ENCODE data around the gene CHCHD6.

CHCHD6 gene

GRCh38 chr3:126990024-126990700 is 286.1 kb downstream of the CHCHD6 start:
- no peaks in the 10 kb centered on the region for H3K36me3 Mint-ChIP-seq
- no peak overlapping the region for H3K4me3 Mint-ChIP-seq
- no peaks in the 10 kb centered on the region for H3K4me1 Mint-ChIP-seq
- H3K27me3 Mint-ChIP-seq: no peaks in the 10 kb centered on the region
- H3K27ac Mint-ChIP-seq: no peak overlapping the region
- no peaks in the 10 kb centered on the region for H3K9me3 Mint-ChIP-seq

- Mint-ChIP-seq H3K36me3 (no peaks in the 10 kb centered on the region), H3K9me3 (no peaks in the 10 kb centered on the region), H3K27me3 (no peaks in the 10 kb centered on the region), H3K27ac (no peak overlapping the region), H3K4me1 (no peaks in the 10 kb centered on the region), H3K4me3 (no peak overlapping the region)
Measured at GRCh38 chr3:126990890-126991289, 286.9 kb downstream of the CHCHD6 start.

DNA sequence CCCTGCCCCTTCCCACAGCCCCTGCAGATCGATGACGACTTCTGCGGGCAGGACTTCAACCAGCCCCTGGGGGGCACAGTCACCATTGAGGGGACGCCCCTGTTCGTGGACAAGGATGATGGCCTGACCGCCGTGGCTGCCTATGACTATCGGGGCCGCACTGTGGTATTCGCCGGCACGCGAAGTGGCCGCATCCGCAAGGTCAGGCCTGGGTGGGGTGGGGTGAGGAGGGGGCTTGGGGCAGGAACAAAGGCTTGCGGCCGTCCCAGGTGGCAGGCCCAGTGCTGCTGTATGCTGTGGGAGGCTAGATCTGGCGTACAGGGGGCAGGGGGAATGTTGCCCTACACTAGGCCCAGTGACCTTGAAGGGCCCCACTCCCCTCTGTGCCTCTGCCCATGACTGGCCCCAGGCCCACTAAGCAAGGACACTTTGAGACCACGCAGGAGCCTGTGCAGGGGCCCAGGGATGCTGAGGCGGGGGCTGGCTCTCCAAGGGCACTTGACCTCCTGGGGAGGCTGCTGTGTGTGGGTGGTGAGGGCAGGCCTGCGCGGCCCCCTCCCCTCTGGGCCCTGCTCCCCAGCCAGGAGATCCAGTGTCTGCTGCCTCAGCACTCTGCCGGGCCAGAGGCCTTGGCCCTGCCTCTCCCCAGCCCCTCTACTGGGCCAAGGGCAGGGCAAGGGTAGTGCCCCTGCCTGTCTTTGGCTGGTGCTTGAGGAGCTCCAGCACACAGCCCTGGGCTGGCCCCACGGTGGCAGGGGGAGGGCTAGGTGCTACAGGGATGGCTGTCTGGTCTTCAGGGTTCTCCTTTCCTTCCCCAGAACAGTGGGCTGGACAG is 287.5 kb downstream of the CHCHD6 start:
- Mint-ChIP-seq H3K4me1 (no peaks in the 10 kb centered on the region), H3K4me3 (no peak overlapping the region), H3K27me3 (no peaks in the 10 kb centered on the region), H3K9me3 (no peaks in the 10 kb centered on the region), H3K36me3 (no peaks in the 10 kb centered on the region), H3K27ac (no peak overlapping the region)

DNA sequence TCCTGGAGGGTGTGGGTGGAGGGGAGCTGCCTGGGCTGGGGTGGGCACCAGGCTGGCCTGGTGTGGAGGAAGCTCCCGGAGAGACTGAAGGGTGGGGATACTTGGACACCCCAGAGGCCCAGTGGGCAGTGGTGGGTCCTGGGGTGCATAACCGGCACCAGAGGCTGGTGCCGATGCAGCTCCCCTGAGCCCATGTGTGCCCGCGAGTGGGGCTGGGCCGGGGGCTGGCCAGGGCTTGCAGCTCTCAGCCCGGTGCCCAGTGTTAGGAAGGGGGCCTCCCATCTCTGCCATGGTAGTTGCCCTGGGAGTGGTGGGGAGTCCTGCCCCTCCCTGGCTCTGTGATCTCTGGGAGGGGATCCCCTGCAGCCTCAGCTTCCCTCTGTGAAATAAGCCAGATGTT is 288.2 kb downstream of the CHCHD6 start:
- Mint-ChIP-seq H3K4me1 (no peaks in the 10 kb centered on the region), H3K27me3 (no peaks in the 10 kb centered on the region), H3K27ac (no peak overlapping the region), H3K9me3 (no peaks in the 10 kb centered on the region), H3K4me3 (no peak overlapping the region), H3K36me3 (no peaks in the 10 kb centered on the region)

- Mint-ChIP-seq H3K27ac (no peak overlapping the region), H3K4me1 (no peaks in the 10 kb centered on the region), H3K36me3 (no peaks in the 10 kb centered on the region), H3K27me3 (no peaks in the 10 kb centered on the region), H3K4me3 (no peak overlapping the region), H3K9me3 (no peaks in the 10 kb centered on the region)
Measured at GRCh38 chr3:126992776-126993175, 288.7 kb downstream of the CHCHD6 start.

DNA sequence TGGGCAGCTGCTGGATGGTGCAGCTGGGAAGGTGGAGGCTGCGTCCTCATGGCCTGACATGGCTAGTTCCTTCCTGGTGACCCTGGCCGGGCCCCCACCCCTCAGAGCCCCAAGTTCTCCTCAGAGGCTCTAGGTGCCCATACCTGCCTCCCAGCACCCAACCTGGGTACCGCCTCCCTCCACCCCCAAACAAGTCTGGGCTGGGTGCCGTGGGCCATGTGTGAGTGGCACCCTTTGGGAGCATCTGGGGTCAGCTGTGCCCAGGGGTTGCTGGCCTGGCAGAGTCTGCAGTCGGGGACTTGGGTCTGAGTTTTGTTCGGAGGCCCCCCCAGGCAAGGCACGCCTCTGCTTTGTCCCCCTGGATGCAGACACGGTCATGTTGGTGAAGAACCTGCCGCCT is 289.4 kb downstream of the CHCHD6 start:
- Mint-ChIP-seq H3K4me1 (no peaks in the 10 kb centered on the region), H3K27ac (no peak overlapping the region), H3K36me3 (no peaks in the 10 kb centered on the region), H3K27me3 (no peaks in the 10 kb centered on the region), H3K9me3 (no peaks in the 10 kb centered on the region), H3K4me3 (no peak overlapping the region)

- Mint-ChIP-seq H3K4me1 (no peaks in the 10 kb centered on the region), H3K4me3 (no peak overlapping the region), H3K9me3 (no peaks in the 10 kb centered on the region), H3K36me3 (no peaks in the 10 kb centered on the region), H3K27me3 (no peaks in the 10 kb centered on the region), H3K27ac (no peak overlapping the region)
Measured at GRCh38 chr3:126994661-126995245, 290.7 kb downstream of the CHCHD6 start.

DNA sequence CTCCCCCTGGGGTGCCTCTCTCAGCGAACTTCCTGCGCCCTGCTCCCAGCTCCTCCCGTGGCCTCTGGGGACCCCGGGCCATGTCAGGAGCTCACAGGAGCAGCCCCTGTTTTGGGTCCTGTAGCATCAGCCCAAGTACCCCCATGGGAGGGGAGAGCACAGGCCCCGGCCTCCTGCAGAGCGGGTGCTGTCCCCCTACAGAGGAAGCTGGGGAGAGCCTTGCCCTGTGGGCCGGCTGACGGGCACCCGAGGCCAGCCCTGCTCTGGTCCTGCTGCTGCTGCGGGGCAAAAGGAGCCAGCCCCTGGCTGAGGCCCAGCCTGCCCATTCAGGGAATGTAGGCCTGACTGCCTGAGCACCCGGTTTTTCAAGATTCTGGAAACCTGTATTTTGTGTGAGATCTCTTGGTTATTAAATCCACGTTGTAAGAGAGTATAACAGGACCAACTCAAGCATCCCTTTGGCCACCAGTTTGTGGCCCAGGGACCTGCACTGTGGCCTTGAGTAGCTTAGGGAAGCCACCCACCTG is 291.3 kb downstream of the CHCHD6 start:
- Mint-ChIP-seq H3K27ac (no peak overlapping the region), H3K4me1 (no peaks in the 10 kb centered on the region), H3K27me3 (no peaks in the 10 kb centered on the region), H3K9me3 (no peaks in the 10 kb centered on the region), H3K4me3 (no peak overlapping the region), H3K36me3 (no peaks in the 10 kb centered on the region)

DNA sequence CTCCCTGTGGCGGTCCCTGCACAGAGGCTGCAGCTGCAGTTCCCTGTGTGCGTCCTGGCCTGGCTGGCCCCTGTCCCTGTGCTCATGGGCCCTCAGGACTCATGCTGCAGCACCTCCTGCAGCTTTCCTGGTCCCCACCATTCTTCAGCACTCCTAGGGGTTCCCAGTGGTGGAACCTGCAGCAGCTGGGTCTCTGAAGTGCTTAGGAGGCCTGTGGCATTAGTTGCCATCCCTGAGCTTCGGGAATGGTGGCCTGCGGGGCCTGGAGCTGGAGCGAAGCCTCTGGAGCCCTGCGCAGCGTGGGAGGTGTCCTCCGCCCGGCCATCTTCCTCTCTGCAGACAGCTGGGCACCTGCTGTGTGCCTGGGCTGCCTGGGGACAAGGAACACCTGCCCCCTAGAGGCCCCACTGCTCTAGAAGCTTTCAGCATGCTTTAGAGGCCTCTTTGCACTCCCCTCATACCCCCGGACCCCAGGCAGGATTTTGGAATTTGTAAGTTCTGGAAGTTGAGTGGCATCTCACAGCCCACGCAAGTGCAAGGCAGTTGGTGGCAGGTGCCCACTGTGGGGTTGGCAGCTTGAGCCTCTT is 292.0 kb downstream of the CHCHD6 start:
- no peak overlapping the region for H3K4me3 Mint-ChIP-seq
- H3K27me3 Mint-ChIP-seq: no peaks in the 10 kb centered on the region
- no peak overlapping the region for H3K27ac Mint-ChIP-seq
- no peaks in the 10 kb centered on the region for H3K36me3 Mint-ChIP-seq
- no peaks in the 10 kb centered on the region for H3K4me1 Mint-ChIP-seq
- H3K9me3 Mint-ChIP-seq: no peaks in the 10 kb centered on the region

DNA sequence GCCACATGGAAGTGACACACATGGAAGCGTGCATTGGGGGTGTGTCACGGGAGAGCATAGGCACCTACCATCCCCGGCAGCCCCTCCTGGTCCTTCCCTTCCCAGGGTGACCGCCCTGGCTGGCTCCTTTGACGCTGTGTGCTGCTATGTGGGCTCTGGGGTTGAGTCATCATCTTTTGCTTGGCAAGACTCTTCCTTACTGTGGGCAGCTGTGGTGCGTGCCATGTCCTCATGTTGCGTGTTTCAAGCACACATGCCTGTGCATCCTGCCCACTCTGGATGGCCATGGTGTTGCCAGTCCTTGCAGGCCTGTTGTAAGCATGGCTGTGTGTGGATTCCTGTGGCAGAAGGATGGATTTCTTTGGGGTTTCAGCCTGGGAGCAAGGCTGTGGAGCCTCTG is 292.9 kb downstream of the CHCHD6 start:
- Mint-ChIP-seq H3K36me3 (no peaks in the 10 kb centered on the region), H3K27me3 (no peaks in the 10 kb centered on the region), H3K4me1 (no peaks in the 10 kb centered on the region), H3K9me3 (no peaks in the 10 kb centered on the region), H3K4me3 (no peak overlapping the region), H3K27ac (no peak overlapping the region)

DNA sequence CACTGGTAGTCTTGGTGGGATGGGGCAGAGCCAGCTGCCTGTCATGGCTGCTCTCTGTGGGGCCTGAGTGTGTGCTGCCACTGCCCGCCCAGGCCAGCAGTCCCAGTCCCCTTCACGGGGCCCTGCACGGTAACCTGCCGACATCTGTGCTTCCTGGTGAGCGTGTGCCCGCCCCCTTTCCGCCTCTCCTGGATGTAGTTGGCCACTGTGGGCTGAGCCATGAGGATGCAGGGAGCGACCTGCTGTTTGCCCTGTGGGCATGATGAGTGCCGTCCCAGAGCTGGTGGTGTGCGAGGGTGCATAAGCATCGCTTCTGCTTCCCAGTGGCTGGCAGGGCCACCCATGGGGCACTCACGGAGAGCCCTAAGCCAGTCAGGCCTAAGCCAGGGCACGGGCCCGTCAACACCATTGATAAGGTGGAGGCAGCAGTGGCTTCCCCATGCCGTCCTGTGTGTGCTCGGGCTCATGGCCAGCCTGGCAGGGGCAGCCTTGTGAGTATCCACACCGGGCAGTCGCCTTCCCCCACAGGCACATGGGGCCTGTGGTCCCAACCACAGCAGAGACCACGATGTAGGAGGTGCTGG is 293.5 kb downstream of the CHCHD6 start:
- H3K27ac Mint-ChIP-seq: no peak overlapping the region
- no peaks in the 10 kb centered on the region for H3K27me3 Mint-ChIP-seq
- no peaks in the 10 kb centered on the region for H3K4me1 Mint-ChIP-seq
- no peaks in the 10 kb centered on the region for H3K36me3 Mint-ChIP-seq
- no peak overlapping the region for H3K4me3 Mint-ChIP-seq
- H3K9me3 Mint-ChIP-seq: no peaks in the 10 kb centered on the region

DNA sequence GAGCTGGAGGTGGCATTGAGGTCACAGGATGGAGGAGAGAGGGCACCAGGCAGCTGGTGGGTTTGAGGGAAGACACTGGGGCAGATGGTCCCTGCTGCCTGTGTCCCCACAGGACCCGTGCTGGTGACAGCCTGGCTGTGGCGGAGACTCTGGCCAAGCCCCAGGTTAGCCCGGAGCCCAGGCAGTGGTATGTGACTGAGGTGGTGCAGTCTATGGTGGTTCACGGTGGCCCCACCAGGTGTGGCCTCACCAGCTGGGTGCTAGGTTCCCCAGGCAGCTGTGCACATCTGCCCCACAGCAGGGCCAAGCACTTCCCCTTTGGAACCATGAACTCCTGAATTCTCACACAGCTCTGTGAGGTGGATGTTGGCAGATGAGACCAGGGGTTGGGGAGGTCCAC is 294.3 kb downstream of the CHCHD6 start:
- no peaks in the 10 kb centered on the region for H3K36me3 Mint-ChIP-seq
- no peaks in the 10 kb centered on the region for H3K27me3 Mint-ChIP-seq
- no peak overlapping the region for H3K27ac Mint-ChIP-seq

DNA sequence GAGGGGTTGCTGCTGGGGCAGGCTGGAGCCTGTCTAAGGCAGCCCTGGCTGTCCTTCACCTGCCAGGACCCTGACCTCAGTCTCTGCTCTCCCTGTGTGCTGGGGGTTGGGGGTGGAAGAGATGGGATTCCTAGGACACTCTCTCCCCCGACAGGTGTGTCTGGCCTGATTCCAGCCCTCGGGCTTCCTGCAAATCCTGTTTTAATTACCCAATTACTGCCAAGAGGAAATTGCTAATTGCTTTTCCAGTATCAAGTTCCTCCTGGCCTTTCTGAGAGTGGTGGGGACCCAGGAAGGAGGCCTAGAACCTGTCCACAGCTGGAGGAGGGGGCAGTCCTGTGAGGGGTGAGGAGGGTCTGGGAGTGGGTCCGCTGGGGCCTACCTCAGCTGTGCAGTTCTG is 294.7 kb downstream of the CHCHD6 start:
- no peaks in the 10 kb centered on the region for H3K36me3 Mint-ChIP-seq
- no peaks in the 10 kb centered on the region for H3K4me1 Mint-ChIP-seq
- H3K27ac Mint-ChIP-seq: no peak overlapping the region
- H3K4me3 Mint-ChIP-seq: no peak overlapping the region
- no peaks in the 10 kb centered on the region for H3K27me3 Mint-ChIP-seq
- H3K9me3 Mint-ChIP-seq: no peaks in the 10 kb centered on the region

More for the DNA sequence above, 294.3 kb downstream of the CHCHD6 start:
- no peak overlapping the region for H3K4me3 Mint-ChIP-seq
- no peaks in the 10 kb centered on the region for H3K9me3 Mint-ChIP-seq
- H3K4me1 Mint-ChIP-seq: no peaks in the 10 kb centered on the region

DNA sequence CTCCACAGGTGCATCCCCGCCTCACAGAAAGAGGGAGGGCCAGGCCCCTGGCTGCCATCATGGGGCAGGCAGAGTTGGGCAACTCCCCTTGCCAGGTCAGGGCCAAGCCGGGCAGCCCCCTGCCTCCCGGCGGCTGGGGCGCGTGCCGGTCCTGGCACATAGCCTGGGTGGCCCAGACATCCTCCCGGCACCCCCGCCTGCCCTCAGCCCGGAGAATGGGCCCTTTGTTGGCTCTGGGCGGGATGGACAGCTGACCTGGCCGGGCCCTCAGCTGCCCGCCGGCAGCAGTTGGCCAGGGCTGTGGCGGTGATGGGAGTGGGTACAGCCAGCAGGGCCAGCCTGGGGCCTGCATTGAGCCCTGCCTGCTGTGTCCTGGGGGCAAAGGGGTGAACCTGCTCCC is 295.3 kb downstream of the CHCHD6 start:
- no peaks in the 10 kb centered on the region for H3K4me1 Mint-ChIP-seq
- no peaks in the 10 kb centered on the region for H3K27me3 Mint-ChIP-seq
- H3K36me3 Mint-ChIP-seq: no peaks in the 10 kb centered on the region
- no peak overlapping the region for H3K27ac Mint-ChIP-seq
- no peaks in the 10 kb centered on the region for H3K9me3 Mint-ChIP-seq
- no peak overlapping the region for H3K4me3 Mint-ChIP-seq

DNA sequence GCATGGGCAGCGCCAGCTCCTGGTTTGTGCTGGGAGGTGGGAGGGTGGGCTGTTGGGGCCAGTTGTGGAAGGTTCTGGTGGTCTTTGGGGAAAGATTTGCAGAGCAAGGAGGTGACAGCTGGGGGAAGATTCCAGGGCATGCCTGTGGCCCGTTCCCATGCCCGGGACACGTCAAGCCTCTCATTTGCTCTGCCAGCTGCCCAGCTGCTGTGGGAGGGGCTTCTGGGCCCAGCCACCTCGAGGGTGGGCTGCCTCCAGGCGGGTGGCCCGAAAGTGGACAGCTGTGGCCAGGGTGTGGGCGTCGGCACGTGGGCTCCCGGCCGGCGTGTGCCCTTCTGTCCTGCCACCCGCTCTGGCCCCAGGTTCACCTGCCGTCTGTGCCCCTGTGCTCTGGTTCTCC is 296.1 kb downstream of the CHCHD6 start:
- Mint-ChIP-seq H3K9me3 (no peaks in the 10 kb centered on the region), H3K27ac (no peak overlapping the region)

More for the DNA sequence above, 296.1 kb downstream of the CHCHD6 start:
- Mint-ChIP-seq H3K4me1 (no peaks in the 10 kb centered on the region), H3K27me3 (no peaks in the 10 kb centered on the region), H3K36me3 (no peaks in the 10 kb centered on the region), H3K4me3 (no peak overlapping the region)

Measured in activated naive CD4-positive, alpha-beta T cell treated with anti-CD3 and anti-CD28 coated beads, Interleukin-2, amount 50 U/mL, for 24 hours (primary cell).